GM10266 (cell line): Measurements from ENCODE around the gene MAB21L1.

Source experiments
- DNase-seq: peaks from one replicate; pipeline ENCODE4 v3.0.0; 2012; ENCODE audit errors: extremely low spot score
- CTCF ChIP-seq: IDR thresholded peaks from 2 replicates; pipeline ENCODE4 v1.5.1; 2012; ENCODE audit warnings: mild to moderate bottlenecking, low read depth; ENCODE audit not compliant: control insufficient read depth, insufficient read depth; ENCODE audit errors: missing control alignments

Gene MAB21L1

GRCh38 chr13:35475960-35476943, at the start of gene MAB21L1:
Gene MAB21L1 (minus strand): TSS chr13:35476689. CDS start chr13:35476138, 551 bp downstream.
- TF ChIP-seq CTCF = no peak
- DNase-seq = no peak

- TF ChIP-seq CTCF = no peak
- DNase-seq = no peak
These were observed 47.7 kb upstream of the MAB21L1 start for GRCh38 chr13:35524171-35524570.

- no peak for DNase-seq
- no peak for TF ChIP-seq CTCF
These were observed 42.0 kb upstream of the MAB21L1 start for GRCh38 chr13:35518337-35518946.

- DNase-seq = no peak
- no peak for TF ChIP-seq CTCF
These were observed 38.5 kb upstream of the MAB21L1 start for GRCh38 chr13:35514801-35515502.

GRCh38 chr13:35514061-35514477, 37.6 kb upstream of the MAB21L1 start:
- DNase-seq = no peak
- TF ChIP-seq CTCF = no peak

- TF ChIP-seq CTCF = no peak
- DNase-seq = no peak
These were observed 35.9 kb upstream of the MAB21L1 start for GRCh38 chr13:35512271-35512920.
